Activated gamma-delta T cell treated with Interleukin-2 at 50 U/mL for 16 hours (primary cell): ENCODE measurements around the gene SYCP3.
A peak's percentile ranks its signal among the peaks of the same experiment; 100 is the strongest.
"Not testable (repeated sequence)": the region's sequence is repeated elsewhere in the genome, so short reads cannot be mapped to it uniquely, and the experiment has no call there.

ENCODE experiments used
- DNase-seq: peaks from one replicate; pipeline ENCODE4 v3.0.0-alpha.2; 2020

SYCP3 gene

DNA sequence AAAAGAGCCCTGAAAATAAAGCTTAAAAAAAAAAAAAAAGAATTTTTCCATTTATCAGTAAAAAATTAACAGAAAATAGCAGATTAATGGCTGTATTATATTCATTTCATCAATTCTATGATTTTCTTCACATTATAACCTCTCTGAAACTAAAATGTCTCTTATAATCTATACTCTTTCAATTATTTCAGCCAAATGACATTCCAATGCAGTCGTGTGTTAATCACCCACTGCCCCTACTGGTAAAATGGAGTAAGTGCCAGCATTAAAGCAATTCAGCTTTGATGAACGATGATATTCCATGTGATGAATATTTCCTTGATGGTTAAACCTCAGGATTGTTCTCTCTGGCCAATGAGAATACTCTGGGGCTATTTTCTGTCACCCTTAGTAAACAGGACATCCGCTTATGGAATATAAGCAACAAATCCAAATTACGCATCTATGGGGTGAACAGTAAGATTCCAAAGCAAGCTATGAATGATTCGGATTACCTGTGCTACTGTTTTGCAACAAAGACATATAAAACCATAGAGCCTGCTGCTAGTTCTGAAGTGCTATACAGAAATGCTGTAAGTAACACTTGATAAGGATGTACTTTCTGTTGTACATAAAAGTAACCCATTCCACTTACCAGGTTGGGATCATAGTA, 20.3 kb upstream of the SYCP3 start:
- no peak for DNase-seq

DNA sequence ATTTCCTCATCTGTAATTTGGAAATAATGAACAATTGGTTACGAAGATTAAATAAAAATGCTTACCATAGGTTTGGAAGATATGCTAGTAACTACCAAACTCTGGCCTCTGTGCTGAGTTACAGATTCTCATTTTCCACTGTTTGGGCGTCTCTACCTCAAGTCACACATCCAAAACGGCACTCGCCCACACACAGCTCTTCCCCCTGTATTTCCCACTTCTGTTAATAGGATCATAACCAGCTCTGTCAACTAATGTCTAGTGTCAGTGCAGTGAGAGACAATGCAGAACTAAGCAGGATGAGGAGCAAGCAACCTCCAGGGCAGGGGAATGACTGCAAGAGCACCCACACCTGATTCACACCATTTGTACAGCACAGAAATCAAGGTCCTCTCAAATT, 10.9 kb upstream of the SYCP3 start:
- DNase-seq, result no peak

DNA sequence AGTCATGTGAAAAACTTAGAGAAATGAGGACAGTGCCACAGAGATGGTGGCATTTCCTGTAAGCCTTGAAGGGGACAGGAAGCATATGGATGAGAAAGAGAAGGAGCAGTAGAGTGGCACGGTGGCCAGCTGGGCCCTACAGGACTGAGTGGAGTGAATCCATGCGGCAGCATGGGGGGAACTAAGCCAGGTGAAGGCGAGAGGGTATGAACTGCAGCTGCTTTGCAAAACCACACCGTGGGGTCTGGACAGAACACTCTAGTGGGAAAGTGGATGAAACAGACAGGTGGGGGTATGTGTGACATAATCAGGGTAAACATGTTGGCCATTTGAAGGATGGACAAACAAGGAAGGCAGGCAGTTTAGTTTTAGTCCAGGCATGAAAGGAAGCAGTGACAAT, 10.4 kb upstream of the SYCP3 start:
- DNase-seq, result no peak

DNA sequence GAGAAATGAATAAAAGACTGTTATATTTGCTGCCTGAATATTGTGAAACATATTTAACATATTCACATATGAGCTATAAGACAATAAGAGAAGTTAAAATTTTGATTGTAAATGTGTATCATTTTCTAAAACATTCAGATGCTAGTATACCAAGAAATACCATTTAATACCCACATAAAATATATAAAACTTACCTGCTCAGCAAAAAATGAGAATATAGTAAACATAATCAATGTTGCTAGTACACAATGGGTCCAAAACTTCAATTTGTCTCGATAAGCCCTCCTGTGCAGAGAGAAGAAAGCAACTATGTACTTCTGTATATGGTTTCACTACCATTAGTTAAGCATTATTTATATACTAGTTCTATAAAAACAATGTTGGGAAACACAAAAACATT, 9.6 kb upstream of the SYCP3 start:
- DNase-seq, result no peak

DNA sequence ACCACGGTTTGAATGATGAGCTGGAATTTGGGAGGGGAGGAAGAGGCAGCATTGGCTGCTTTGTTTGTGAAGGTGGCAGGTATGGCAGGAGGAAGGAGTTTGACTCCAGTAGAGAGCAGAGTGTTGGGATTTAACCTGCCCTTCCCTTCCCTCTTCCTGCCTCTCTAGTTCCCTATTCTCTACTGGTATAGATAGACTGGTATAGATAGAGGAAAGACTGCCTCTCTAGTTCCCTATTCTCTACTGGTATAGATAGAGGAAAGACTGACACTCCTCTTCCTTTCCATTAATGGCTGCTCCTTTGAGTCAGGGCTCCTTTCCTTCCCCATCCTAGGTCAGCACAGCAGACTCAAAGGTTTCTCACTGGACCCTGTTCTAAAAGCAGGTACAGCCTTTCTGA, 8.4 kb upstream of the SYCP3 start:
- DNase-seq, result no peak

DNA sequence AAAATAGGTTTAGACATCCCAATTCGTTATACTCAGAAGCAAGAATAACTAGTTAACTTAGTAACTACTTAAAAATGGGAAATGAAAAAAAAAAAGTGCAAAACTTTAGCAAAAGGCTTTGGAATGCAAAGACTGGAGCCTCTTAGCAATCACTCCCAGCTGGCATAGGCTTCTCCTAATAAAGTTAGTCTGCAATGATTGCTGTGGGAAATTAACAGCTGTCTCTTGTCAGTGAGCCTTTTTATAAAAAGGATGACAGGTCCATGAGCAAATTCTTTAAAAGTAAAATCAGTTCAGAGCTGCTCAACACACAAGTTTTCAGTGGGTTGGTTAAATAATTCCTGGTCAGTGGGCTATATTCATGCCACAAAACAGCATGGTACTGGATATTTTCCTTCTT, 7.4 kb upstream of the SYCP3 start:
- DNase-seq, result no peak

DNA sequence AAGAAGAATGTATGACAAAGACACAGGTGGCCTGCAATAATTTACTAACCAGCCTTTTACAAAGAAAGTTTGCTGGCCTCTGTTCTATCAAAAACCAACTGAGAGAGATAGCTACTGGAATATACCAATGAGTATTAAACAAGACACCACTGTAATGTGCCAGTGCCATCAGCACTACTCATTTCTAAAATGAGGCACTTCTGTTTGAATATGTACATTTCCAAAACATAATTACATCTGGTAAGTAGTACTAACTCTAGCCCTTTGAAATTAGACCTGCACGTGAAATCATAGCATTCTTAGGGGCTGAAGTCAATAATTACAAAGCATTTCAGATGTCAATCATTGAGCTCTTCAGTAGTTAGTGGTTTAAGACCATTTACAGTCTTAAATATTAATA, 6.9 kb upstream of the SYCP3 start:
- no peak for DNase-seq

DNA sequence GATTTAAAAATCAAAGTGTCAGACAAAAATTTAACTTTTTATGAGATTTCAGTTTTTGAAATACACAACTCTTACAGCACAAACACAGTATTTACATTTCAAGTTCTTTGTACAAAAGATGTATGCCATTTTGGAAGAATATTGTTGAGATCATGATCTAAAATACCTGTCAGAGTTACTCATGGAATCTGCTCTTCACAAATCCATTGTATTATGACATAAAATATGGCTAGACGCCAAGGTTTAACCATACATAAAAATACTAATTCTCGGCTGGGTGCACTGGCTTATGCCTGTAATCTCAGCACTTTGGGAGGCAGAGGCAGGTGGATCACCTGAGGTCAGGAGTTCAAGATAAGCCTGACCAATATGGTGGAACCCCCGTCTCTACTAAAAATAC, 6.2 kb upstream of the SYCP3 start:
- no peak for DNase-seq

DNA sequence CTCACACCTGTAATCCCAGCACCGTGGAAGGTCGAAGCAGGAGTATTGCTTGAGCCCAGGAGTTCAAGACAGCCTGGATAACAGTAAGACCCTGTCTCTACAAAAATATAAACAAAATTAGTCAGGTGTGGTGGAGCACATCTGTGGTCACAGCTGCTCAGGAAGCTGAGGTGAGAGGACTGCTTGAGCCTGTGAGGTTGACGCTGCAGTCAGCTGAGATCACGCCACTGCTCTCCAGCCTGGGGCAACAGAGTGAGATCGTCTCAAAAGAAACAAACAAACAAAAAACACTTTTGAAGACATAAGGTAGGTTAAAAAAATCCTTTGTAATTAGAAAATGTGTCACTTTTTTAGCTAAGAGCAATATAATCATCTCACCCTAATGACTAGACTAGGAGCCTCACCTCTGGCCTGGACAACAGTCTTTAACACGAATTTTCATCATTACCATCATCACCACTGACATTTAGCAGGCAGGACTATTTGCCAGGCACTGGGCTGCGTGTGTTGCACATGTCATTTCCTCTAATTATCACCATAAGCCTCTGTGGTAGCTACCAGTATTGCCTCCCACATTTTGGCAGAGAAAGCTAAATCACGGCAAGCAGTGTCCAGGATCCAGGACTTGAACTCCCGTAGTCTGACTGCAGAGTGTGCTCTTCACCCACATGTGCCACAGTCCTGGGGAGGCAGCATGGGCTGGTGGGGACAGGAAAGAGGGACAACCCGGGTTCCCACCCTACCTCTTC, 4.6 kb upstream of the SYCP3 start:
- peak; percentile 27 for DNase-seq

DNA sequence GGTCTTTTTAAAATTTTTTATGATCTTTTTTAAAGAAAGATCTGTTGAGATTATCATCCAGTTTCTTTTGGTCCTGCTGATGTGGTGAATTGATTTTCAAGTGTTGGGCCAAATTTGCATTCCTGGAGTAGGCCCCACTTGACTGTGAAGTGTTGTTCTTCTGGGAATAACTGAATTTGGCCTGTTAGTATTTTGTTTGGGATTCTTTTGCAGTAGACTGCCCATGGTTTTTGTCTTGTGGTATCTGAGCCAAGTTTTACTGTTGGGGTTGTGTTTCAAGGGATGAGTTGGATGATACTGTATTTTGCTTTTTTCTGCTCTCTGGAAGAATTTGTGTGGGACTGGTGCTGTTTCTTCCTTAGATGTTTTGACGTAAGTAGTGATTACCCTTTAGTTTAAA, 4.0 kb upstream of the SYCP3 start:
- no peak for DNase-seq

DNA sequence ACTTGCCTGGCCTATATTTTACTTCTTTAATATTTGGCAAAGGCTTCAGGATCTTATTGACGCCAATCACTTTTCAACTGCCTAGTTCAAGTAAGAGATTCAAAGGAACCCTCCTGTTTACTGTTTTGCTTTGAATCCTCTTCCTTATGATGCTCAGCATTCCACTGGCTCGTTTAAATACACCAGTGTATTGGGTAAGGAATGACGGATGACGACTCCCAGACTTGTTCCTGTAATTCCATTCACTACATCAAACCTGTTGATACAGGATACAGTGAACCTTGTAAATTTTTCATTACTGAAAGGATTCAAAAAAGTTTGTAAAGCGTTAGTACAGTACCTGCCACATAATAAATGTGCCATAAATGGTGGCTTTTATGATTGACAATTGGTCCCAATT, 1.7 kb upstream of the SYCP3 start:
- no peak for DNase-seq

DNA sequence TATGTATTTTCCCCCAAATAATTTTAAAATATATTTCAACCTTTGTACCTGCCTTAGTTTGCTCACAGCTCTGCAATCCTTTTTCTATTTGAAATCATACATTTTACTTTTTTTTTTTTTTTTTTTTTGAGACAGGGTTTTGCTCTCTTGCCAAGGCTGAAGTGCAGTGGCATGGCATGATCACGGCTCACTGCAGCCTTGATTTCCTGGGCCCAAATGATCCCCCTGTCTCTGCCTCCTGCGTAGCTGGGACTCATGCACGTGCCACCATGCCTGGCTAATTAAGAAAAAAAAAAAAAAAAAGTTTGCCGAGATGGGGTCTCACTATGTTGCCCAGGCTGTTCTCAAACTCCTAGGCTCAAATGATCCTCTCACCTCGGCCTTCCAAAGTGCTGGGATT, 1.3 kb upstream of the SYCP3 start:
- no peak for DNase-seq

DNA sequence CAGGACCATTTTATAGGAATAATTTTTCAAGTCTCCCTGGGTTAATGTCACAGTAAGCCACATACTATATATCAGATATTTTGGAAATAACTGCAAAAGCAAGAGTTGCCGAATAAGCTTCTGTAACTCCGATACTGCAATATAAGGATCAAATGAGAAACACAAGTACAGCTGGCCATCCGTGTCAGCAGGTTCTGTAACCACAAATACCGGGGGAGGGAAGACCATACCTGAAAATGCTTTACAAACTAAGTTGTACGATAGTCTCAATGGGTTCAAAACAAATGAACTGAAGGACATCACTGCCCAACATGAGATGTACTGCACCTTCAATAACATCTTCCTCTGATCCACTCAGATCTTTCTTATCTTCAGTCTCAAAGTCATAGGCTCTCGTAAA, 1.8 kb downstream of the SYCP3 start:
- no peak for DNase-seq

DNA sequence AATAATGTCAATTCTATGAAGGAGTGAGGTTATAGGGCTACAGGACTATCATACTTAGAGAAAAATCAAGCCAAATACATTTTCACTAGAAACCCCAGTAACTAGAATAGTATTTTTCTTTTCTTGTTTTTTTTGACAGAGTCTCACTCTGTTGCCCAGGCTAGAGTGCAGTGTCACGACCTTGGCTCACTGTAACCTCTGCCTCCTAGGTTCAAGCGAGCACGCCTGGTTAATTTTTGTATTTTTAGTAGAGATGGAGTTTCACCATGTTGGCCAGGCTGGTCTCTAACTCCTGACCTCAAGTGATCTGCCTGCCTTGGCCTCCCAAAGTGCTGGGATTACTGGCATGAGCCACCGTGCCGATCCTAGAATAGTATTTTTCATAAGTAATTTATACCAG, 4.8 kb downstream of the SYCP3 start:
- DNase-seq, result not testable (repeated sequence)

DNA sequence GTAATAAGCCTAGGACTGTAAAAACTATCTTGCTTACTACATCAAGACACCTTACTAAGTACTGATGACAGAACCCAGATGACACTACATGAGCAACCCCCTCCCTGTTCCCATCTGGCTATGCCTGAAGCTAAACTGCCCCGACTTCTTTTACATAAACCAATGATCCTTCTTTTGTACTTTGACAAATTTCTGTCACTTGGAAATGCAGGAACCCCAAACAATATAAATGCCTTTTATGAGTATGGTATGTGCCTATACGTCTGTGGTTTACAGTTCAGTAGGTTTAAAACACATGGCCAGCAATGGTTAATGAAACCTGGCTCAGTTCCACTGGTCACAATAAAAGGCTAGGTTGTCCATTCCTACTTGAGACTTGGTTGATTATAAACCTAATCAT, 6.1 kb downstream of the SYCP3 start:
- no peak for DNase-seq

DNA sequence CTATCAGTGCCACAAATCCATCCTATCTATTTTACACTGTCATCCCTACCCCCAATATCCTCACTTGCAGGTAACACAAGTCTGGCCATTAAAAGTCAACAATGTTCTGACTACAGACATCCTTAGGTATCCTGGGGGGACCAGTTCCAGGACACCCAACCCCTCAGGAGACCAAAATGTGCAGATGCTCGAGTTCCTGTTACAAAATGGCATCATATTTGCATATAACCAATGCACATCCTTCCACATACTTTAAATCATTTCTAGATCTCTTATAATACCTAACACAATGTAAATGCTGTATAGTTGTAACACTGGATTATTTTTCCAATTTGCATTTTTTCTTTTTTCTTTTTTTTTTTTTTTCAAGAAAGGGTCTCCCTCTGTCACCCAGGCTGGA, 6.9 kb downstream of the SYCP3 start:
- DNase-seq, result no peak

DNA sequence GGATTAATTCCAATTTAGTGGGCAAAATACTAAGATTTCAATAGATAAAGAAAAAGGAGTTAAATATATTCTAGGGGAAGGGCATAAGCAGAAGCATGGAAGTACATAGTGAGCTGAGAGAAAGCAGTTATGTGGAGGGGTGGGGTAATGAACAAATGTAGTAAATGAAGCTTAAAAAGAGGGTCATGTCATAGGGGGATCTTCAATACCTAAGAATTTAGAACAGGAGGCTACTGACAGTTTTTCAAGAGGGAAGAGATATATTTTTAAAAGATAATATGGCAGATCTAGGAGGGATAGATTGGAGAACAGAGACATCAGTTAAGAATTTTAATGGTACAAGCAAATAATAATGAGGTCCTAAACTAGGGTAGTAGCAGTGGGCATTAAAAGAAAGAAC, 9.4 kb downstream of the SYCP3 start:
- no peak for DNase-seq

DNA sequence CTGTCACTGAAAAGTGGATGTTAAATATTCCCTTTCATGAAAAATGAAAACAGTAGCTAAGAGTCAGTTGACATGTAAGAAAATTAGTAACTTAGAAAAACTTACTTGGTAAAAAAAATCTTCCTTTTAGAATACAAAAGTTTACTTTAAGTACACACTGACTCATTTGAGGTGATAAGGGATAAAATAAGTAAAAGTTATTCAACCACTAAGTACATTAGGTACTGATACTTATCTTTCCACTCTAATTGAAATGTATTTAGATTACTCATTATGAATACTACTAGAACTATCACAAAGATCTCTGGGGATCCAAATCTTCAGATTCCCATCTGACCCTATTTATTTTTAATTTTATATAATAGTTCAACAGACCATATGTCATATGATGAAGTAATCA, 12.2 kb downstream of the SYCP3 start:
- DNase-seq, result no peak

DNA sequence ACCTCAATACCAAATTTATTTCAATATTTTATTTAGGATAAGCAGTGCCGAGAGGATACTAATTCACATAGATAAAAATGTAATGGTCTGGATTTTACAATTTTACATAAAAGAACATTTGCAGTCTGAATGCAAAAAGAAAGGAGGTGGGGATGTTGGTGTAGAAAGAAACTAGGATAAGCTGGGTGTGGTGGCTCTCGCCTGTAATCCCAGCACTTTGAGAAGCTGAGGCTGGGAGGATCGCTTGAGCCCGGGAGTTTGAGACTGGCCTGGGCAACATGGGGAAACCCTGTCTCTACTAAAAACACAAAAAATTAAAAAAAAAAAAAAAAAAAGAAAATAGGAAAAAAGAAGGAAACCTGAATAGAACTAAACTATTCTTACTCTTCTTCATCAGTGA, 16.9 kb downstream of the SYCP3 start:
- no peak for DNase-seq

DNA sequence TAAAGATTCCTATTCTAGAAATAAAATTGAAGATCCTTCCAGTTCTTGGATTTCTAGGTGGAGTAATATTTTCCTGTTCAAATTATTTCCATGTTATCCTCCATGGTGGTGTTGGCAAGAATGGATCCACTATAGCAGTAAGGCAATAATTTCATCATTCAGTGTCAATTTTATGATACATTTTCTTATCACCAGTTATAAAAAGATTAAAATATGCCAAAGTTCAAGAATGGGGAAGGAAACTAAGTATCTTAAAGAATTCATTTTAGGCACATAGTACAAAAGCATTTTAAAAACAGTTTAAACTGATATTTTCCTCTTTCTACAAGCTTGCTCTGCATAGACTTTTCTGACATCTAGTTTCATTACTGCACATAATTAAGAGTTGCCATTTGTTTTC, 19.1 kb downstream of the SYCP3 start:
- DNase-seq, result no peak

DNA sequence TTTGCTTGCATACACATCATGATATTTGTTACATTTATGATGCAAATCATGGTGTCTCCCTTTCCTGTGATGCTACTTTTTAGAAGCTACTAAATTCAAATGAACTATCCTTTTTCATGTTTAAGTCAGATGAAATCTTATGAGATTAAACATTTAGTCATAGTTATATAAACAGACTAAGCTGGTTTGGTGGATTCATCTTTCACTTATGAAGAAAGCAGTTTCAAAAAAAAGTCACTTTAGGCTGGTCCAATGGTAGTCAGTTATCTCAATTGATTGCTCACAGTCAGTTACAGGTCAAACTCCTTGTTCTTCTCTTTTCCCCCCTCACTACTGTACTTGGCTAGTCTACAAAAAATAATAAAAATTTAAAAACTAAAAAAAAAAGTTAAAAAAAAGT, 19.7 kb downstream of the SYCP3 start:
- no peak for DNase-seq

DNA sequence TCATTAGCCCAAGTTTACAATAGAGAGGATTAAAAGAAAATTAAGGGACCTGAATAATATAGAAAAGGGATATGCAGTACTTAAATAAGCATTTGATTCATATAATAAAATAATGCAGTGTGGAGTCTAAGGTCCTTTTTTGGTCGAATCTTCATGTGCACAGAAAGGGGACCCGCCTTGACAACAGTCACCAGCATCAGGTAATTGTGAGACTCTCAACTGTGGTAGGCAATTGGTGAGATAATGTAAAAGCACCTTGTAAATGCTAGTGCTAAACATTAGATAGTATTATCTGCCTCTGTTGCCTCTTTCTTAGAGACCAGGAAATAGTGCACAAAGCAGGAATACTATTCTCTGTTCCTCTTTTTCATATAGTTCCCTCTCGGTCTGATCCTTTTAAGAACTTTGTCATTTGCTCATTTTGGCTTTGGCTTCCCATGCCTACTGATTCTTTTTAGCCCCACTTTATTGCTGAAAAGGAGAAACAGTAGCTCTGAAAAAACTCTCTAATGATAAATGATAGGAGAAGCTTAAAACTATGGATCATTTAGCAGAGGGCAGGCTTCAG, 24.3 kb downstream of the SYCP3 start:
- DNase-seq, result no peak

DNA sequence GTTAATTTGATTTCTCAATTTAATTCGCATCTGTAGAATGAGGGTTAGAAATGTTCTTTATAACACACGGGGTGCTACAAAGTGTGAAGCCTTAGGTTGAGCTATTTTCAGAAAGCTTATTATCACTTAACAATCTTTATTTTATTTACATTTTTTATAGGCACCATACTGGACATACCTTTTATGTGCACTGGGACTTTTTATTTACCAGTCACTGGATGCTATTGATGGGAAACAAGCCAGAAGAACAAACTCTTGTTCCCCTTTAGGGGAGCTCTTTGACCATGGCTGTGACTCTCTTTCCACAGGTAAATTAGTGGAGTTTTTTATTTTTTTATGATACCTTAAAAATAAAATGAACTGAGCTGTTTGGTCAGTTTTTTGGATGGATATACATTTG, 25.3 kb downstream of the SYCP3 start:
- no peak for DNase-seq

DNA sequence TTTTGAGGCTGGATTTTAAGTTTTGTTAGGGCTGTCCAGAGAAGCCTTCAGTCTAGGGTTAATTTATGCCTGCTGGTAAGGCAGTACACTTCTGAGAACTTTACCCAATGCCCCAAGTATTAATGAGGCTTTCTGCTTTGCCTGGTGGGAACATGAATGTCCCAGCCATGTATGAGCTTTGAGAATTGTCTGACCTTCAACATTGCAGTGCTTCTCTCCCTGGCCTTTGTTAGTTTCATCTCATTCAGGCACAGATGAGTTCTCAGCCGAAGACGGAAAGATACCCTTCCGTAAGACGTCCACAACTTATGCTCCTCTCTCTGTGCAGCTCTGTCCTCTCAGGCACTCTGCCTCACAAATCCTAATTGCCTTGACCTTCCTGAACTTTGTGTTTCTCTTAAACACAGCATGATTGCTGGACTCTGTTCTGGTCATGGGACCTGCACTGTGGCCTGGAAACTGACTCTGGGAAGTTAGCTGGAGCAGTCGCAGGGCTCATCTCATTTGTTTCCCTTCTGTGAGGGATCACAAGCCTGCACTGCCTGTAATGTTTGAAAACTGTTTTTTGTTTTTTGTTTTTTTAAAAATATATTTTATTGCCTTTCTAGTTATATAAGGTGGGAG, 26.1 kb downstream of the SYCP3 start:
- no peak for DNase-seq
